SK-N-SH (cell line): ENCODE measurements around the gene RNF130. TPM values are rescaled to one million over a fixed set of nuclear protein-coding genes. Genes with fewer than 3 reads are reported as not detected.

Source experiments
- CTCF ChIA-PET: fragments of 300-600, 350-600 bp; formaldehyde crosslinking; extraction: SDS; loops from one replicate; lab custom pipeline; 2021; lab: Yijun Ruan, JAX
- POLR2A ChIA-PET: fragments of 350-600 bp; sonication (Branson Sonifier 250); formaldehyde crosslinking; extraction: SDS; loops from one replicate; lab custom pipeline; 2020; ENCODE audit warnings: antibody characterized with exemption, inconsistent platforms; lab: Yijun Ruan, JAX
- DNase-seq: peaks from one replicate; pipeline ENCODE4 v3.0.0; 2012
- H2AFZ ChIP-seq: fragments of 200-600 bp; sonication (generic); 2 replicates; pipeline ENCODE4 v1.8.1; 2016; ENCODE audit warnings: antibody characterized with exemption, mild to moderate bottlenecking, low read depth
- H3F3A ChIP-seq: fragments of 200-600 bp; sonication (generic); replicated peaks from 2 replicates; pipeline ENCODE3; 2016; ENCODE audit warnings: antibody characterized with exemption, mild to moderate bottlenecking; ENCODE audit not compliant: insufficient read depth
- H3K27ac ChIP-seq, 2 experiments: fragments of 200-500 bp in 1 of 2; fragments of 200-600 bp in 1 of 2; sonication (Bioruptor generic) in 1 of 2; sonication (generic), shearing (Covaris generic) in 1 of 2; 2 replicates each; pipeline versions ENCODE4 v1.5.1 to v1.6.1; 2014 to 2016; ENCODE audit warnings: low read depth in 2 of 2, inconsistent platforms in 1 of 2, low read length in 1 of 2, mild to moderate bottlenecking in 1 of 2, mixed read lengths in 1 of 2
- H3K27me3 ChIP-seq: fragments of 200-600 bp; sonication (generic), shearing (Covaris generic); 2 replicates; pipeline ENCODE4 v1.6.1; 2016; ENCODE audit warnings: mixed run types; ENCODE audit not compliant: insufficient read depth
- H3K36me3 ChIP-seq, 2 experiments: fragments of 200-500 bp in 1 of 2; fragments of 200-600 bp in 1 of 2; sonication (Bioruptor generic) in 1 of 2; sonication (generic) in 1 of 2; replicated peaks in 1 of 2; 2 replicates each; pipeline versions ENCODE3 to v1.5.1; 2014 to 2016; ENCODE audit warnings: low read length in 1 of 2, mild to moderate bottlenecking in 1 of 2; ENCODE audit not compliant: insufficient read depth in 2 of 2, control insufficient read depth in 1 of 2
- H3K4me1 ChIP-seq, 2 experiments: fragments of 200-500 bp in 1 of 2; fragments of 200-600 bp in 1 of 2; sonication (Bioruptor generic) in 1 of 2; sonication (generic), shearing (Covaris generic) in 1 of 2; 2 replicates each; pipeline versions ENCODE4 v1.5.1 to v1.6.1; 2014 to 2016; ENCODE audit warnings: low read depth in 1 of 2, low read length in 1 of 2, mixed run types in 1 of 2; ENCODE audit not compliant: insufficient read depth in 2 of 2, control insufficient read depth in 1 of 2
- H3K4me2 ChIP-seq: fragments of 200-600 bp; sonication (generic), shearing (Covaris generic); 2 replicates; pipeline ENCODE4 v1.6.1; 2017; ENCODE audit warnings: mixed run types
- H3K4me3 ChIP-seq, 2 experiments: fragments of 200-500 bp in 1 of 2; fragments of 200-600 bp in 1 of 2; sonication (Bioruptor generic) in 1 of 2; sonication (generic), shearing (Covaris generic) in 1 of 2; 2 replicates each; pipeline versions ENCODE4 v1.5.1 to v1.8.1; 2014 to 2016; ENCODE audit warnings: low read depth in 2 of 2, inconsistent platforms in 1 of 2, low read length in 1 of 2, mild to moderate bottlenecking in 1 of 2, mixed read lengths in 1 of 2, moderate library complexity in 1 of 2
- H3K79me2 ChIP-seq: fragments of 200-600 bp; sonication (generic); 2 replicates; pipeline ENCODE4 v1.8.1; 2017; ENCODE audit warnings: mild to moderate bottlenecking; ENCODE audit not compliant: insufficient read depth
- H3K9ac ChIP-seq: fragments of 200-600 bp; sonication (generic); 2 replicates; pipeline ENCODE4 v1.6.1; 2017; ENCODE audit warnings: mixed run types
- H3K9me2 ChIP-seq: fragments of 200-600 bp; sonication (generic); 2 replicates; pipeline ENCODE4 v1.6.1; 2017; ENCODE audit warnings: mixed run types
- H3K9me3 ChIP-seq: fragments of 200-600 bp; sonication (generic); 2 replicates; pipeline ENCODE4 v1.6.1; 2017; ENCODE audit warnings: mixed run types, mild to moderate bottlenecking, moderate library complexity
- H4K20me1 ChIP-seq: fragments of 200-600 bp; sonication (generic); 2 replicates; pipeline ENCODE4 v1.6.1; 2017; ENCODE audit warnings: mild to moderate bottlenecking, mixed run types; ENCODE audit not compliant: insufficient read depth
- EP300 ChIP-seq, 2 experiments: IDR thresholded peaks; 2 replicates each; pipeline versions ENCODE4 v1.4.0 to v1.6.1; 2012; ENCODE audit warnings: borderline replicate concordance in 1 of 2, low read depth in 1 of 2, low read length in 1 of 2
- GATA2 ChIP-seq: sonication (generic); formaldehyde crosslinking; IDR thresholded peaks from 2 replicates; pipeline ENCODE4 v1.5.0; 2020; ENCODE audit warnings: mild to moderate bottlenecking, missing genetic modification reagents
- JUND ChIP-seq: IDR thresholded peaks from 2 replicates; pipeline ENCODE4 v1.4.0; 2012
- MXI1 ChIP-seq: IDR thresholded peaks from 2 replicates; pipeline ENCODE4 v1.6.1; 2012; ENCODE audit warnings: mild to moderate bottlenecking, low read depth, low read length, improper control_type of control experiment
- RCOR1 ChIP-seq: fragments of 150-350 bp; IDR thresholded peaks from 2 replicates; pipeline ENCODE4 v1.6.1; 2017; ENCODE audit warnings: antibody characterized with exemption, low read length
- SIN3A ChIP-seq: IDR thresholded peaks from 2 replicates; pipeline ENCODE4 v1.6.1; 2012; ENCODE audit warnings: low read depth, mild to moderate bottlenecking, low read length, moderate library complexity, borderline replicate concordance
- TCF12 ChIP-seq: IDR thresholded peaks from 2 replicates; pipeline ENCODE4 v1.4.0; 2012
- WGBS: methylation state at CpG from one replicate; pipeline ENCODE4 v1.1.6; 2017; ENCODE audit warnings: low lambda C conversion rate; 5-methylcytosine and 5-hydroxymethylcytosine counted together
- polyA plus RNA-seq, 3 experiments: library from polyadenylated mRNA; depleted of rRNA; stranded (reverse); fragments of >200 nt; gene quantifications; 2 replicates each; pipeline ENCODE4 v1.2.3, GENCODE V29; 2012
- TF ChIP-seq, protein P1 (sequence below): IDR thresholded peaks from 2 replicates; pipeline ENCODE4 v1.4.0; 2012; ENCODE audit warnings: low read depth
- TF ChIP-seq, protein P2 (sequence below): fragments of 150-350 bp; IDR thresholded peaks from 2 replicates; pipeline ENCODE4 v1.6.1; 2016; ENCODE audit warnings: mild to moderate bottlenecking, low read depth, low read length
- TF ChIP-seq, protein P3 (sequence below): fragments of 150-350 bp; IDR thresholded peaks from 2 replicates; pipeline ENCODE4 v1.6.1; 2017; ENCODE audit warnings: antibody characterized with exemption, low read length, low read depth, borderline replicate concordance

The RNF130 gene
- polyA plus RNA-seq, 1 of the 3 experiments (the other 2 are of a cell fraction) = 41.4 TPM

DNA sequence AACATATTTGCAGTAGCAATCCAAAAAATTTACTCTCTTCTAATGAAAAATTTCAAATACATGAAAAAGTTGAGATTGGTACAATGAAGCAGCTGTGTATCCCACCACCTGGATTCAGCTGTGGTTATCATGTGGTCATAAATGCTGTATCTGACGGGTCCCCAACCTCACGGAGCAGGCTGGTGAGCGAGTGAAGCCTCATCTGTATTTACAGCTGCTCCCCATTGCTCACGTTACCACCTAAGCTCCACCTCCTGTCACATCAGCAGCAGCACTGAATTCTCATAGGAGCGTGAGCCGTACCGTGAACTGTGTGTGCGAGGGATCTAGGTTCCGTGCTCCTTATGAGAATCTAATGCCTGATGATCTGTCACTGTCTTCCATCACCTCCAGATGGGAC is 6.8 kb upstream of the RNF130 start:
- Histone ChIP-seq H3K9me3 (no peaks in the 10 kb centered on the region), H4K20me1 (no peaks in the 10 kb centered on the region), H3K36me3 (no peaks in the 10 kb centered on the region), H2AFZ (no peak overlapping the region), H3K4me3 (no peak overlapping the region), H3K27me3 (no peaks in the 10 kb centered on the region), H3K9ac (no peak overlapping the region), H3K9me2 (no peaks in the 10 kb centered on the region), H3F3A (no peaks in the 10 kb centered on the region), H3K4me2 (no peak overlapping the region), H3K79me2 (no peaks in the 10 kb centered on the region), H3K27ac (no peak overlapping the region), H3K4me1 (no peaks in the 10 kb centered on the region; a peak in 1 of 4 replicates)
- DNase-seq = no peak
- WGBS = 67% methylated on average over 9 of the region's 9 CpGs
- ChIA-PET POLR2A (no interaction called here), CTCF (interaction anchor here (1.1 to 2.8 kb wide), 2 partner anchors 13 to 48 kb away, joined by 3 to 11 read pairs; no protein-coding TSS in a partner anchor)
- TF ChIP-seq, protein P1, sequence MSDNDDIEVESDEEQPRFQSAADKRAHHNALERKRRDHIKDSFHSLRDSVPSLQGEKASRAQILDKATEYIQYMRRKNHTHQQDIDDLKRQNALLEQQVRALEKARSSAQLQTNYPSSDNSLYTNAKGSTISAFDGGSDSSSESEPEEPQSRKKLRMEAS = no peak

DNA sequence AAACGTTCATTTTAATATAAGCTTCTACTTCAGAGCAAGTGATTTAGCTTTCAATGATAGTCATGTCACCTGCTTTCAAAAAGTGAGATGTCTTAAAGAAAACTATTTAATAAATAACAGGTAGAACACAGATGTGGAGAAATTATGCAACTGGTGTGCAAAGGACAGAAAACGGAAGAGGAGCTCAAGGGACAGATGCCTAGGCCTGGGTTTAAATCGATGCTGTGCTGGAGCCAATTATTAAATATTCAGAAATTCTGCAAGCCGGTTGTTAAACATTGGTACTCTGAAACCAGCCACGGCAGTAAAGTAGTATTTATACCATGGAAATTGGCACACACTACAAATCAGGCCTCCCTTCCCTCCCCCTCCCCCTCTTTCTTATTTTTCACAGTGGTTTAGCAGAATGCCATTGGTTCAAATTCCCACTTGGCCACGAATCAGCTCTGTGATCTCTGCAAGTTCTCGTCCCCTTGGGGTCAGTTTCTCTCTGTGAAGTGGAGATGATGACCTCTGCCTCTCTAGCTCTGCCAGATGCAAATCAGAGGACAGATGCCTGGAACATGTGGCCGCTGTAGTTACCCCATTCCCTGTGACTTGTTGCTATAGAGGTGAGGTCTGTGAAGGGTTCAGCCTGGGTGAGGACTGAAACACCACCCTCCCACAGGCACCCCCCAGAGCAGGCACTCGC is 6.2 kb upstream of the RNF130 start:
- ChIA-PET CTCF (interaction anchor here (1.1 to 2.8 kb wide), 3 partner anchors 12 to 49 kb away, joined by 3 to 11 read pairs (median 3); no protein-coding TSS in a partner anchor), POLR2A (no interaction called here)
- 42% methylated on average over 8 of the region's 9 CpGs for WGBS

More for the DNA sequence above, 6.2 kb upstream of the RNF130 start:
- H3K9ac ChIP-seq = no peak overlapping the region
- no peak for DNase-seq
- H3K9me2 ChIP-seq = no peaks in the 10 kb centered on the region
- H3K4me1 ChIP-seq = no peaks in the 10 kb centered on the region; a peak in 1 of 4 replicates
- H3K79me2 ChIP-seq = no peaks in the 10 kb centered on the region
- no peaks in the 10 kb centered on the region for H4K20me1 ChIP-seq
- H3K27ac ChIP-seq = no peak overlapping the region
- TF ChIP-seq SIN3A = no peak
- no peak for TF ChIP-seq JUND
- TF ChIP-seq RCOR1 = no peak
- no peak for TF ChIP-seq TCF12
- TF ChIP-seq MXI1 = no peak
- TF ChIP-seq, protein P2, sequence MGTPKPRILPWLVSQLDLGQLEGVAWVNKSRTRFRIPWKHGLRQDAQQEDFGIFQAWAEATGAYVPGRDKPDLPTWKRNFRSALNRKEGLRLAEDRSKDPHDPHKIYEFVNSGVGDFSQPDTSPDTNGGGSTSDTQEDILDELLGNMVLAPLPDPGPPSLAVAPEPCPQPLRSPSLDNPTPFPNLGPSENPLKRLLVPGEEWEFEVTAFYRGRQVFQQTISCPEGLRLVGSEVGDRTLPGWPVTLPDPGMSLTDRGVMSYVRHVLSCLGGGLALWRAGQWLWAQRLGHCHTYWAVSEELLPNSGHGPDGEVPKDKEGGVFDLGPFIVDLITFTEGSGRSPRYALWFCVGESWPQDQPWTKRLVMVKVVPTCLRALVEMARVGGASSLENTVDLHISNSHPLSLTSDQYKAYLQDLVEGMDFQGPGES = no peak
- TF ChIP-seq GATA2 (CRISPR knock-in tag) = no peak
- TF ChIP-seq, protein P3, sequence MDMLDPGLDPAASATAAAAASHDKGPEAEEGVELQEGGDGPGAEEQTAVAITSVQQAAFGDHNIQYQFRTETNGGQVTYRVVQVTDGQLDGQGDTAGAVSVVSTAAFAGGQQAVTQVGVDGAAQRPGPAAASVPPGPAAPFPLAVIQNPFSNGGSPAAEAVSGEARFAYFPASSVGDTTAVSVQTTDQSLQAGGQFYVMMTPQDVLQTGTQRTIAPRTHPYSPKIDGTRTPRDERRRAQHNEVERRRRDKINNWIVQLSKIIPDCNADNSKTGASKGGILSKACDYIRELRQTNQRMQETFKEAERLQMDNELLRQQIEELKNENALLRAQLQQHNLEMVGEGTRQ = no peak
- no peak for TF ChIP-seq EP300 (IDR thresholded peaks at IDR 0.05; ENCODE audit: borderline replicate concordance in 1 of 2, low read depth in 1 of 2, low read length in 1 of 2)
- TF ChIP-seq, protein P1 = no peak
- no peak overlapping the region for H3K4me3 ChIP-seq
- no peaks in the 10 kb centered on the region for H3K36me3 ChIP-seq
- no peaks in the 10 kb centered on the region for H3F3A ChIP-seq
- H3K4me2 ChIP-seq = no peak overlapping the region
- H3K9me3 ChIP-seq = no peaks in the 10 kb centered on the region
- no peaks in the 10 kb centered on the region for H3K27me3 ChIP-seq
- no peak overlapping the region for H2AFZ ChIP-seq
